SJCRH30 (cell line): Measurements from ENCODE around the gene AKR7A3. TPM values are rescaled to one million over a fixed set of nuclear protein-coding genes. Genes with fewer than 3 reads are reported as not detected.

ENCODE experiments used
- total RNA-seq: library from RNA; depleted of rRNA; stranded (reverse); fragments of >200 nt; shearing (Covaris generic); gene quantifications from 2 replicates; pipeline ENCODE4 v1.2.3, GENCODE V29; 2014; rRNA removed

The AKR7A3 gene
- total RNA-seq, 1 experiment from 2014 or later = 0.06 TPM

Other genes with a start within 250 kb of the AKR7A3 start
- gene UBR4, start 78.5 kb downstream of the AKR7A3 start, total RNA-seq = 96.7 and 102 TPM in 2 replicates
- 60.9 and 68.5 TPM in 2 replicates for gene EMC1, start 37.2 kb downstream of the AKR7A3 start, total RNA-seq
- gene MRTO4, start 37.0 kb downstream of the AKR7A3 start, total RNA-seq = 84.7 and 87.0 TPM in 2 replicates
- gene AKR7A2, start 23.4 kb upstream of the AKR7A3 start, total RNA-seq = 64.0 and 71.6 TPM in 2 replicates
- gene SLC66A1, start 23.6 kb upstream of the AKR7A3 start, total RNA-seq = 31.3 and 33.4 TPM in 2 replicates
- gene CAPZB, start 196.8 kb upstream of the AKR7A3 start, total RNA-seq = 81.9 and 99.7 TPM in 2 replicates